Colonic mucosa (tissue), 4 donors: ENCODE measurements around the gene AKR1E2. TPM values are rescaled to one million over a fixed set of nuclear protein-coding genes. Genes with fewer than 3 reads are reported as not detected.

Experiments used
- DNase-seq: peaks from one replicate; pipeline ENCODE4 v3.0.0-alpha.2; 2020
- H3K27ac ChIP-seq: fragments of 200-600 bp; one replicate; pipeline ENCODE4 v1.8.0; 2021
- H3K27me3 ChIP-seq: fragments of 200-600 bp; one replicate; pipeline ENCODE4 v1.8.0; 2021
- H3K36me3 ChIP-seq: fragments of 200-600 bp; one replicate; pipeline ENCODE4 v1.8.0; 2021
- H3K4me1 ChIP-seq: fragments of 200-600 bp; one replicate; pipeline ENCODE4 v1.8.0; 2021; ENCODE audit warnings: mild to moderate bottlenecking
- H3K4me3 ChIP-seq: fragments of 200-600 bp; one replicate; pipeline ENCODE4 v1.8.0; 2021
- H3K9ac ChIP-seq, 2 donors: one replicate each; pipeline ENCODE4 v1.7.0; 2013; ENCODE audit warnings: control low read depth in 2 of 2, low read depth in 2 of 2, low read length in 2 of 2
- H3K9me3 ChIP-seq: fragments of 200-600 bp; one replicate; pipeline ENCODE4 v1.8.0; 2021
- intact Hi-C: fragments of 100-400 bp; cut with DNase I; formaldehyde crosslinking; loops from one replicate; pipeline ENCODE4 v1.14.1; 2022
- total RNA-seq, 2 donors: library from RNA; stranded (reverse); fragmentation: NEBNext Ultra II Directional in 1 of 2; extraction: Animal tissue kit (Norgen Biotek cat#: 25700) in 1 of 2; gene quantifications; one replicate each; pipeline ENCODE4 v1.2.1, GENCODE V29; 2021
- TF ChIP-seq, protein P1 (sequence below): fragments of 200-600 bp; IDR thresholded peaks from one replicate; pipeline ENCODE4 v1.8.0; 2022; ENCODE audit warnings: antibody characterized with exemption, mild to moderate bottlenecking
- donor health status: healthy.
- donor health status: DM: no; HTN: no; CAD: no.
- donor health status: DM: no; HTN: no; CAD: no.

Gene AKR1E2
- total RNA-seq, 2 donors from 2014 or later: 8.6 to 16.3 TPM

DNA sequence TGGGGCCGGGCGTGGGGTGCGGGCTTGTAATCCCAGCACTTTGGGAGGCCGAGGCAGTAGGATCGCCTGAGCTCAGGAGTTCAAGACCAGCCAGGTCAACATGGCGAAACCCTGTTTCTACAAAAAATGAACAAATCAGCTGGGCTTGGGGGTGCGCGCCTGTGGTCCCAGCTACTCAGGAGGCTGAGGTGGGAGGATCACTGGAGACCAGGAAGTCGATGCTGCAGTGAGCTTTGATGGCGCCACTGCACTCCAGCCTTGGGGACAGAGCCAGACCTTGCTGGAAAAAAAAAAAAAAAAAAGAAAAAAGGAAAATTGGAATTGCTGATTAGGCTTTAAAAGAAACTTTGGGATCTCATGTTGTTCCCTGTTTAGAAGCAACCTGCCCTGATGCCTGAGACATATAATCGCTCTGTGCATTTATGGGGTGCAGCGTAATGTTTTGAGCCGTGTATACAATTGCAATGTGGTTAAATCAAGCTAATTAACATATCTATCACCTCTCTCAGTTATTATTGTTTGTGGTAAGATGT, 851 bp downstream of the AKR1E2 start:
- Histone ChIP-seq H3K36me3 (no peaks in the 10 kb centered on the region), H3K27ac (peak overlapping the region; percentile 93), H3K27me3 (no peaks in the 10 kb centered on the region), H3K9me3 (no peaks in the 10 kb centered on the region), H3K4me3 (peak overlapping the region; percentile 82), H3K9ac (peak overlapping the region in 1 of 2 donors; percentile 51), H3K4me1 (no peaks in the 10 kb centered on the region)
- TF ChIP-seq, protein P1, sequence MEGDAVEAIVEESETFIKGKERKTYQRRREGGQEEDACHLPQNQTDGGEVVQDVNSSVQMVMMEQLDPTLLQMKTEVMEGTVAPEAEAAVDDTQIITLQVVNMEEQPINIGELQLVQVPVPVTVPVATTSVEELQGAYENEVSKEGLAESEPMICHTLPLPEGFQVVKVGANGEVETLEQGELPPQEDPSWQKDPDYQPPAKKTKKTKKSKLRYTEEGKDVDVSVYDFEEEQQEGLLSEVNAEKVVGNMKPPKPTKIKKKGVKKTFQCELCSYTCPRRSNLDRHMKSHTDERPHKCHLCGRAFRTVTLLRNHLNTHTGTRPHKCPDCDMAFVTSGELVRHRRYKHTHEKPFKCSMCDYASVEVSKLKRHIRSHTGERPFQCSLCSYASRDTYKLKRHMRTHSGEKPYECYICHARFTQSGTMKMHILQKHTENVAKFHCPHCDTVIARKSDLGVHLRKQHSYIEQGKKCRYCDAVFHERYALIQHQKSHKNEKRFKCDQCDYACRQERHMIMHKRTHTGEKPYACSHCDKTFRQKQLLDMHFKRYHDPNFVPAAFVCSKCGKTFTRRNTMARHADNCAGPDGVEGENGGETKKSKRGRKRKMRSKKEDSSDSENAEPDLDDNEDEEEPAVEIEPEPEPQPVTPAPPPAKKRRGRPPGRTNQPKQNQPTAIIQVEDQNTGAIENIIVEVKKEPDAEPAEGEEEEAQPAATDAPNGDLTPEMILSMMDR: no peak
- DNase-seq: no peak
- intact Hi-C loops: no loop called here

DNA sequence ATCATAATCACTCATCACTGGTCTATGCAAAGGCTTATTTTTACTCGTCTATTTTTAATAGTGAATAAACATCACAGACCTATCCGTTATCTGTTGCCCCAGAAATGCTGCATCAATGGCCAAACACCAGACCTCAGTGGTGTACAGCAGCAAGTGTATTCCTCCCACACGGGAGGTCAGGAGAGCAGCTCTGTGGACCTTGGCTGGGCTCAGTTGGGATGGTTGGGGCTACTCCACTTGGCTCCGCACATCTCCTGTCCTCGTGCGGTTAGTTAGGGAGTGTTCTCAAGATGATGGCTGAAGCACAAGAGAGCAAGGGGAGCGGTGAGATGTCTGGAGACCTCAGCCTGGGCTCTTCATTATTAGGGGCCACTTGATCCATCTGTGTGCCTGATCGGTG, 2.0 kb downstream of the AKR1E2 start:
- Histone ChIP-seq H3K27me3 (no peaks in the 10 kb centered on the region), H3K4me3 (no peak overlapping the region), H3K4me1 (no peaks in the 10 kb centered on the region), H3K9ac (no peak overlapping the region), H3K27ac (no peak overlapping the region), H3K9me3 (no peaks in the 10 kb centered on the region), H3K36me3 (no peaks in the 10 kb centered on the region)
- intact Hi-C loops: no loop called here
- DNase-seq: no peak
- TF ChIP-seq, protein P1: no peak

DNA sequence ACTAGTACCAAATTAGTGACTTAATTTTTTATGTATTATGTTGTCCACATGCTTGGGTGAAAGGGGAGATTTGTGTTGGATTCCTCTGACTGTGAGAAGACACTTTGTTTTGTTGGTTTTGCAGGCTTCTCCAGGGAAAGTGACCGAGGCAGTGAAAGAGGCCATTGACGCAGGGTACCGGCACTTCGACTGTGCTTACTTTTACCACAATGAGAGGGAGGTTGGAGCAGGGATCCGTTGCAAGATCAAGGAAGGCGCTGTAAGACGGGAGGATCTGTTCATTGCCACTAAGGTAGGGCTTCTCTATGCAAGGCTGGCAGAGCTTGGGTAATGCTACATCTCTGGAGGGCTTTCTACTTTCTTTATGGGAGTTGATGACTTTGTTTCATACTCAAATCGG, 4.5 kb downstream of the AKR1E2 start:
- Histone ChIP-seq H3K9me3 (no peaks in the 10 kb centered on the region), H3K4me1 (no peaks in the 10 kb centered on the region), H3K27me3 (no peaks in the 10 kb centered on the region), H3K9ac (no peak overlapping the region), H3K4me3 (no peak overlapping the region), H3K27ac (no peak overlapping the region), H3K36me3 (no peaks in the 10 kb centered on the region)
- intact Hi-C loops: no loop called here
- TF ChIP-seq, protein P1: no peak
- DNase-seq: no peak

DNA sequence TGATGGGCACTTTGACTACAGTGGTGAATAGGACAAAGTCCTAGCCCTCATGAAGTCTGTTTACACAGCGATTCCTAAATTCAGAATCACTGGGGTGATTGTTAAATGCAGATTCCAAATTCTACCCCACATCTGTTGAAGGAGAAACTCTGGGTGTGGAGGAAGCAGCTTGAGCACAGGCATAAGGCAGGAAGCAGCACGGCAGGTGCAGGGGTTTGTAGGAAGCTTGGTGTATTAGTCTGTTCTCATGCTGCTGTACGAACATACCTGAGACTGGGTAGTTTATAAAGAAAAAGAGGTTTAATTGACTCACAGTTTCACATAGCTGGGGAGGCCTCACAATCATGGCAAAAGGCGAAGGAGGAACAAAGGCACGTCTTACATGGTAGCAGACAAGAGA, 5.1 kb downstream of the AKR1E2 start:
- intact Hi-C loops: no loop called here
- H3K9me3 ChIP-seq: no peaks in the 10 kb centered on the region
- no peaks in the 10 kb centered on the region for H3K27me3 ChIP-seq
- TF ChIP-seq, protein P1: no peak
- no peaks in the 10 kb centered on the region for H3K36me3 ChIP-seq
- no peak overlapping the region for H3K4me3 ChIP-seq
- no peaks in the 10 kb centered on the region for H3K4me1 ChIP-seq
- DNase-seq: no peak
- H3K9ac ChIP-seq: no peak overlapping the region
- no peak overlapping the region for H3K27ac ChIP-seq

DNA sequence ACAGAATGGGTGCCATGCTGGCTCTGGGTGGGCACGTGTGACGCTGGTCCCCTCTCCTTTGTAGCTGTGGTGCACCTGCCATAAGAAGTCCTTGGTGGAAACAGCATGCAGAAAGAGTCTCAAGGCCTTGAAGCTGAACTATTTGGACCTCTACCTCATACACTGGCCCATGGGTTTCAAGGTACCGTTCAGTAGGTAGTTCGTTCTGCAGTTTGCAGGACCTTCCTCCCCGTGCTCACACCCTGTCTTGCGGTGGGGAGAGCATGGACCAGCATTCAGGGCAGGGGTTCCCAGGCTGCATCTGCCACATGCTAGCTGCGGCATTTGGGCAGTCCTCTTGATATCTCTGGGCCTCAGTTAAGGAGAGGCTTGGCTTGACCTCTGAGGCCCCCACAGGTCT, 7.3 kb downstream of the AKR1E2 start:
- intact Hi-C loops: no loop called here
- Histone ChIP-seq H3K27ac (no peak overlapping the region), H3K9ac (no peak overlapping the region), H3K4me1 (no peaks in the 10 kb centered on the region), H3K9me3 (no peaks in the 10 kb centered on the region), H3K36me3 (no peaks in the 10 kb centered on the region), H3K27me3 (no peaks in the 10 kb centered on the region), H3K4me3 (no peak overlapping the region)
- DNase-seq: no peak
- TF ChIP-seq, protein P1: no peak
